Liver (tissue), 9 donors: ENCODE results near the gene VAPB. TPM values are rescaled to one million over a fixed set of nuclear protein-coding genes. Genes with fewer than 3 reads are reported as not detected.
A peak's percentile ranks its signal among the peaks of the same experiment; 100 is the strongest.

Experiments used
- DNase-seq: peaks from one replicate; pipeline ENCODE4 v3.0.0-alpha.2; 2017; ENCODE audit warnings: low spot score
- H3K27ac ChIP-seq, 2 donors: one replicate each; pipeline ENCODE4 v1.7.0; 2013; ENCODE audit warnings: inconsistent platforms in 2 of 2, low read length in 2 of 2, control low read depth in 1 of 2, low read depth in 1 of 2, mild to moderate bottlenecking in 1 of 2
- H3K27me3 ChIP-seq, 4 donors: one replicate each; pipeline versions ENCODE4 v1.6.1 to v1.7.0; 2013; ENCODE audit warnings: low read length in 3 of 4, inconsistent platforms in 1 of 4, mild to moderate bottlenecking in 1 of 4, moderate library complexity in 1 of 4; ENCODE audit not compliant: control insufficient read depth in 4 of 4, insufficient read depth in 4 of 4
- H3K36me3 ChIP-seq, 4 donors: one replicate each; pipeline versions ENCODE4 v1.6.1 to v1.7.0; 2013; ENCODE audit warnings: low read length in 3 of 4, mild to moderate bottlenecking in 3 of 4, low read depth in 1 of 4, moderate library complexity in 1 of 4; ENCODE audit not compliant: control insufficient read depth in 4 of 4, insufficient read depth in 3 of 4
- H3K4me1 ChIP-seq, 4 donors: one replicate each; pipeline versions ENCODE4 v1.6.1 to v1.7.0; 2013; ENCODE audit warnings: low read length in 3 of 4, mild to moderate bottlenecking in 3 of 4, moderate library complexity in 1 of 4; ENCODE audit not compliant: control insufficient read depth in 4 of 4, insufficient read depth in 4 of 4
- H3K4me3 ChIP-seq, 3 donors: one replicate each; pipeline versions ENCODE4 v1.6.1 to v1.7.0; 2013; ENCODE audit warnings: low read length in 3 of 3, control low read depth in 1 of 3, low read depth in 1 of 3, mild to moderate bottlenecking in 1 of 3
- H3K9ac ChIP-seq, 2 donors: one replicate each; pipeline ENCODE4 v1.7.0; 2013; ENCODE audit warnings: low read length in 2 of 2, mild to moderate bottlenecking in 2 of 2, moderate library complexity in 2 of 2, control low read depth in 1 of 2, low read depth in 1 of 2
- H3K9me3 ChIP-seq, 4 donors: one replicate each; pipeline versions ENCODE4 v1.6.1 to v1.7.0; 2013; ENCODE audit warnings: low read length in 3 of 4; ENCODE audit not compliant: control insufficient read depth in 4 of 4
- CTCF ChIP-seq: fragments of 150-350 bp; IDR thresholded peaks from 2 replicates; pipeline ENCODE4 v1.5.1; 2017; ENCODE audit warnings: improper control_type of control experiment, low read depth, low read length; ENCODE audit not compliant: missing input control
- FOXA1 ChIP-seq: IDR thresholded peaks from 2 replicates; pipeline ENCODE4 v1.6.1; 2016; ENCODE audit warnings: antibody characterized with exemption
- HNF4A ChIP-seq, 2 donors: conservative IDR thresholded peaks; 2 replicates each; pipeline ENCODE4 v1.6.1; 2016; ENCODE audit warnings: antibody characterized with exemption in 2 of 2, mild to moderate bottlenecking in 2 of 2
- HNF4G ChIP-seq: IDR thresholded peaks from 2 replicates; pipeline ENCODE4 v1.6.1; 2016; ENCODE audit warnings: antibody characterized with exemption
- JUND ChIP-seq, 2 donors: IDR thresholded peaks; 2 replicates each; pipeline ENCODE4 v1.6.1; 2016; ENCODE audit warnings: antibody characterized with exemption in 2 of 2
- MAX ChIP-seq: IDR thresholded peaks from 2 replicates; pipeline ENCODE4 v1.6.1; 2016; ENCODE audit warnings: antibody characterized with exemption
- NR2F2 ChIP-seq: IDR thresholded peaks from 2 replicates; pipeline ENCODE4 v1.6.1; 2016; ENCODE audit warnings: antibody characterized with exemption
- RAD21 ChIP-seq, 2 donors: IDR thresholded peaks; 2 replicates each; pipeline ENCODE4 v1.6.1; 2016; ENCODE audit warnings: antibody characterized with exemption in 2 of 2, mild to moderate bottlenecking in 2 of 2
- REST ChIP-seq: IDR thresholded peaks from 2 replicates; pipeline ENCODE4 v1.6.1; 2016; ENCODE audit warnings: antibody characterized with exemption, mild to moderate bottlenecking
- RXRA ChIP-seq, 2 donors: IDR thresholded peaks; 2 replicates each; pipeline ENCODE4 v1.6.1; 2017 to 2018; ENCODE audit warnings: antibody characterized with exemption in 2 of 2, mild to moderate bottlenecking in 1 of 2
- SP1 ChIP-seq: IDR thresholded peaks from 2 replicates; pipeline ENCODE4 v1.6.1; 2018; ENCODE audit warnings: antibody characterized with exemption, mild to moderate bottlenecking
- YY1 ChIP-seq: IDR thresholded peaks from 2 replicates; pipeline ENCODE4 v1.6.1; 2016; ENCODE audit warnings: antibody characterized with exemption, mild to moderate bottlenecking
- ZBTB33 ChIP-seq: IDR thresholded peaks from 2 replicates; pipeline ENCODE4 v1.6.1; 2016; ENCODE audit warnings: antibody characterized with exemption
- WGBS: extraction: QIAGEN DNeasy Blood & Tissue Kit; methylation state at CpG from one replicate; pipeline ENCODE4 v1.1.7; 2013; 5-methylcytosine and 5-hydroxymethylcytosine counted together
- polyA plus RNA-seq, 2 donors: library from polyadenylated mRNA; stranded (reverse) in 1 of 2; unstranded in 1 of 2; fragments of 200-250 nt in 1 of 2; fragments of >200 nt in 1 of 2; fragmentation: Nextera tagmentation in 1 of 2; extraction: Ambion mirVana in 1 of 2; gene quantifications; one replicate each; pipeline versions ENCODE4 v1.2.1 to v1.2.3, GENCODE V29; 2013 to 2015
- total RNA-seq, 2 donors: library from RNA; depleted of rRNA; stranded (reverse); fragments of >200 nt; gene quantifications; one replicate each; pipeline ENCODE4 v1.2.3, GENCODE V29; 2014
- donor health status: healthy.
- donor health status: healthy.
- donor health status: healthy.
- donor health status: healthy.
- donor health status: healthy.

Gene VAPB
- total and polyA plus RNA-seq, 4 donors: 12.2 to 21.7 (median 18.5) TPM

GRCh38 chr20:58446960-58447265, 57.9 kb downstream of the VAPB start:
- H3K27me3 ChIP-seq: no peaks in the 10 kb centered on the region
- H3K9ac ChIP-seq: no peak overlapping the region
- no peaks in the 10 kb centered on the region for H3K4me1 ChIP-seq
- no peaks in the 10 kb centered on the region for H3K9me3 ChIP-seq
- no peak for TF ChIP-seq YY1
- no peak for TF ChIP-seq NR2F2
- TF ChIP-seq HNF4G: no peak
- no peak for TF ChIP-seq ZBTB33
- no peak for TF ChIP-seq REST
- no peak for TF ChIP-seq RXRA (IDR thresholded peaks at IDR 0.05)
- TF ChIP-seq HNF4A (conservative IDR thresholded peaks at IDR 0.05): no peak
- TF ChIP-seq MAX: no peak
- TF ChIP-seq SP1: no peak
- no peak for TF ChIP-seq FOXA1
- TF ChIP-seq RAD21 (IDR thresholded peaks at IDR 0.05): no peak
- TF ChIP-seq JUND (IDR thresholded peaks at IDR 0.05): no peak
- peaks cover 1 to 28% (median 17%) of the 10 kb centered on the region in 4 donors for H3K36me3 ChIP-seq
- no peak for DNase-seq
- H3K27ac ChIP-seq: no peak overlapping the region
- 88% methylated on average over 7 of the region's 7 CpGs for WGBS
- H3K4me3 ChIP-seq: no peak overlapping the region

GRCh38 chr20:58447511-58448391, 58.7 kb downstream of the VAPB start:
- Histone ChIP-seq H3K36me3 (peaks cover 1 to 26% (median 16%) of the 10 kb centered on the region in 4 donors), H3K4me3 (no peak overlapping the region), H3K9me3 (no peaks in the 10 kb centered on the region), H3K4me1 (no peaks in the 10 kb centered on the region), H3K9ac (no peak overlapping the region), H3K27me3 (no peaks in the 10 kb centered on the region), H3K27ac (no peak overlapping the region)
- TF ChIP-seq RAD21 (IDR thresholded peaks at IDR 0.05) (peak; percentile 90 to 92), CTCF (peak; percentile 72), NR2F2 (no peak)
- 67% methylated on average over 10 of the region's 10 CpGs for WGBS
- DNase-seq: peak; percentile 56
